HG03342 (cell line): ENCODE data around the gene IBA57.

Experiments used
- ATAC-seq: cut with Tn5 transposase; IDR thresholded peaks from one replicate; pipeline ENCODE4 v1.9.1; 2021; ENCODE audit warnings: mild to moderate bottlenecking, moderate library complexity; ENCODE audit not compliant: unreplicated experiment

IBA57 gene

GRCh38 chr1:228144193-228144992 is 21.2 kb upstream of the IBA57 start:
- ATAC-seq: no peak

- no peak for ATAC-seq
These were observed 20.6 kb upstream of the IBA57 start for GRCh38 chr1:228144993-228145343.

- ATAC-seq: no peak
These were observed 19.9 kb upstream of the IBA57 start for GRCh38 chr1:228145463-228146416.

GRCh38 chr1:228146417-228147150 is 19.0 kb upstream of the IBA57 start:
- ATAC-seq: no peak

GRCh38 chr1:228147151-228147693 is 18.4 kb upstream of the IBA57 start:
- no peak for ATAC-seq

- ATAC-seq: no peak
These were observed 17.8 kb upstream of the IBA57 start for GRCh38 chr1:228147768-228148167.

- ATAC-seq: no peak
These were observed 17.3 kb upstream of the IBA57 start for GRCh38 chr1:228148196-228148861.

- no peak for ATAC-seq
These were observed 16.6 kb upstream of the IBA57 start for GRCh38 chr1:228148935-228149405.

GRCh38 chr1:228149406-228150119 is 16.0 kb upstream of the IBA57 start, which contains the start of gene GJC2:
GJC2 (plus strand) TSS chr1:228149930; CDS start chr1:228157759, 7,829 bp downstream.
- ATAC-seq: no peak

- no peak for ATAC-seq
These were observed 15.5 kb upstream of the IBA57 start for GRCh38 chr1:228150120-228150460.

GRCh38 chr1:228150461-228151179 is 15.0 kb upstream of the IBA57 start:
- ATAC-seq: no peak

- ATAC-seq: no peak
These were observed 14.3 kb upstream of the IBA57 start for GRCh38 chr1:228151180-228151925.

- ATAC-seq: no peak
These were observed 13.3 kb upstream of the IBA57 start for GRCh38 chr1:228152097-228152917.

GRCh38 chr1:228152918-228153258 is 12.7 kb upstream of the IBA57 start:
- no peak for ATAC-seq

GRCh38 chr1:228154021-228154669 is 11.5 kb upstream of the IBA57 start:
- ATAC-seq: no peak

- no peak for ATAC-seq
These were observed 10.7 kb upstream of the IBA57 start for GRCh38 chr1:228154670-228155571.
